GM12873 (cell line): ENCODE results near the gene SUCO.

Experiments used
- TF ChIP-seq, protein P1 (sequence below): IDR thresholded peaks from 2 replicates; pipeline ENCODE4 v1.5.1; 2012; ENCODE audit warnings: low read depth, mild to moderate bottlenecking, moderate library complexity, low read length, control low read depth; ENCODE audit not compliant: insufficient read depth; ENCODE audit errors: missing control alignments

Gene SUCO

DNA sequence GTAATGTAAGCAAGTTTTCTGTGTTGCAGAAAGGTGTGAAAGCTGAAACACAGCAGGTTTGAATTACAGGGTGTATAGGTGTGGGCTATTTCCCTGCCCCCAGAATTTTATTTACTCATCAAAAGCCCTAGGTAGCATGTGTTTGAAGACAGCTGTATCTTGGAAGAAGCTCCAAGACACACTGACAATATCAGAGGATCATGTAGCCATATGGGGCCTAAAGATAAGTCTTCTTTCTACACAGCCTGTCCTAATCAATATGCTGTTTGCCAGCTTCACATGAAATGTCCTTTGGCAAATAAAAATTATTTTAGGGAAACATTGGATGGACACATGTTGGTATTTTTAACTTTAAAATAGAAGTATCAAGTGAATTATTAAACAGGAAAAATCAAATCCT is 17.5 kb upstream of the SUCO start:
- TF ChIP-seq, protein P1, sequence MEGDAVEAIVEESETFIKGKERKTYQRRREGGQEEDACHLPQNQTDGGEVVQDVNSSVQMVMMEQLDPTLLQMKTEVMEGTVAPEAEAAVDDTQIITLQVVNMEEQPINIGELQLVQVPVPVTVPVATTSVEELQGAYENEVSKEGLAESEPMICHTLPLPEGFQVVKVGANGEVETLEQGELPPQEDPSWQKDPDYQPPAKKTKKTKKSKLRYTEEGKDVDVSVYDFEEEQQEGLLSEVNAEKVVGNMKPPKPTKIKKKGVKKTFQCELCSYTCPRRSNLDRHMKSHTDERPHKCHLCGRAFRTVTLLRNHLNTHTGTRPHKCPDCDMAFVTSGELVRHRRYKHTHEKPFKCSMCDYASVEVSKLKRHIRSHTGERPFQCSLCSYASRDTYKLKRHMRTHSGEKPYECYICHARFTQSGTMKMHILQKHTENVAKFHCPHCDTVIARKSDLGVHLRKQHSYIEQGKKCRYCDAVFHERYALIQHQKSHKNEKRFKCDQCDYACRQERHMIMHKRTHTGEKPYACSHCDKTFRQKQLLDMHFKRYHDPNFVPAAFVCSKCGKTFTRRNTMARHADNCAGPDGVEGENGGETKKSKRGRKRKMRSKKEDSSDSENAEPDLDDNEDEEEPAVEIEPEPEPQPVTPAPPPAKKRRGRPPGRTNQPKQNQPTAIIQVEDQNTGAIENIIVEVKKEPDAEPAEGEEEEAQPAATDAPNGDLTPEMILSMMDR = no peak

DNA sequence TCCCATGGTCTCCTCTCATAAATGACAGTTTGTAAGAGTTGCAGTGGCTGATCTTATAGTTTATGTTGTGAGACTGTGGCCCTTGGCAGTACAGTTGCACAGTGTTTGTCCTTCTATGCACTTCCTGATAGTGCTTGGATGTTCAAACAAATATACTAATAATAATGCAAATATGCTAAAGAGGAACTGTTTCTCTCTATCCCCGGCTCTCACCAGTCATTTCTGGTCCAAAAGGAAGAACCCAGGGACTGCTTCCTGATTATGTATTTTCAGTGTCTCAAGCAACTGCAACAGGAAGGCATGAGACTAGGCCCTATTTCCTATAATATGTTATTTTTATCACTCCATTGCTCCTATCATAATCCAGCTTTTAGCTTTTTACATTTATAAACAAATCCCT is 17.0 kb upstream of the SUCO start:
- TF ChIP-seq, protein P1 = no peak

DNA sequence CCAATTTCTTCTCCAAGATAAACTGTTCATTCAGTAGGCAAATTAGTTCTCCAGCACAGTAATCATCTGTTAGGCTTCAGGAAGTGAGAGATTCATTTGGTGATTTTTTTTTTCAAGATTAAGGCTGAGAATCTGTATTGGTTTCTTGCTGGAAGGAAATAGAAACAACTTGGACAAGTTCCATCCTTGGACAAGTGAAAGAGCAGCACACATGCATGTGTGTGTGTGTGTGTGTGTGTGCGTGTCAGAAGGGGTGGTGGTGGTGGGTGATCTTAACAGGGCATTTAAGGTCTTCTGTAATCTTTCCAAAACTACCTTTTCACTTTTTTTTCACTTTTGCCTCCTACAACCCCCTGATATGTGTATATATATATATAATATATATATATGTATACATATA is 15.9 kb upstream of the SUCO start:
- TF ChIP-seq, protein P1 = no peak

DNA sequence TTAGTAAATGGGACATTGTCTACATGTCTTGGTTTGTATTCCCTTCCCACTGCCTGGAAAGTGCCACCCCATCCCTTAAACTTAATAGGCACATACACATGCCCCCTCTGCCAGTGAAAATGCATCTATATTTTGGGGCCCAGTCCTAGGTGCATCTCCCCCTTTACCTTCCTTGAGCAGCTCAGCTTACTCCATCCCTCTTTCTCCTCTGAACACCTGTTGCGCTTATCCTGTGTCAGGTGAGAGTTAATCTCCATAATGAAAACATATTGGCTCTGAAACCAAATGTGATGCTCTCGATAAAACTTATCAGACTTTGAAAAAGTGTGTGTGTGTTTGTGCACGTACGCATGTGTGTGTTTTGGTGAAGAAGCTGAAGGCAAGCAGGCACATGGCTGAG is 15.4 kb upstream of the SUCO start:
- TF ChIP-seq, protein P1 = no peak

DNA sequence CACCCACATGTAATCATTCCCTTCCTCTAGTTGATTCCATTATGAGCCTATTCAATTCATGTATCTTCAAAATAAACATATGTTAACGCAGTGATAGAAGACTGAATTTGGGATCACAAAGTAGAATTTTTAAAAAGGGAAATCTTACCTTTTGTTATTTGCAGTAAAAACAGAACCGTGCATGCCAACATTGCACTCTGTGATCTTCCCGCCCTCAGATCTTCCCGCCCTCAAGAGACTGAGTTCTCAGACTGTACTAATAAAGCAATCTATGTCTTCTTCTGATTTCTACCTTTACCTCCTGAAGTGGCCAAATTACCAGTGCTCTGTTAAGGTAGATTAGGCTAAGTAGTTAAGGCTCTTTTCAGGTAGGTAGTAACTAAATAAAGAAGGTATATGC is 3.6 kb upstream of the SUCO start:
- TF ChIP-seq, protein P1 = no peak

DNA sequence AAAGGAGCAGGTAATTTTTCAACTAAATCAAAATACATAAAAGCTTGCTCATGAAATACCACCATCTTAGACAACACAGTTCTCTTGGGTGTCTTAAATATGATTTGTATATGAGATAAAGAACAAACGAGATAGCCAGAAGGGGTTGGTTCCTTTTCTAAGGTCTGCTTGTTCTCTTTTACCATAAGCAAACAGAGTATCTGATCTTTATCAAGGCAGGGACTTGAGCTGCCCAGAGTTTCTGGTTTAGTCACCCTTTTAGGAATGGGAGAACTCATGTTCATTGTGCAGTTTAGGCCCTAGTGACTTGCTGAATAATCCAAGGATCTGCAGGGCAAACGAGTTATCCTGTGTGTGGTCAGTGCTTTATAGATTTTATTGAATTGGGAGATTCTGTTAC is 3.0 kb upstream of the SUCO start:
- TF ChIP-seq, protein P1 = no peak

DNA sequence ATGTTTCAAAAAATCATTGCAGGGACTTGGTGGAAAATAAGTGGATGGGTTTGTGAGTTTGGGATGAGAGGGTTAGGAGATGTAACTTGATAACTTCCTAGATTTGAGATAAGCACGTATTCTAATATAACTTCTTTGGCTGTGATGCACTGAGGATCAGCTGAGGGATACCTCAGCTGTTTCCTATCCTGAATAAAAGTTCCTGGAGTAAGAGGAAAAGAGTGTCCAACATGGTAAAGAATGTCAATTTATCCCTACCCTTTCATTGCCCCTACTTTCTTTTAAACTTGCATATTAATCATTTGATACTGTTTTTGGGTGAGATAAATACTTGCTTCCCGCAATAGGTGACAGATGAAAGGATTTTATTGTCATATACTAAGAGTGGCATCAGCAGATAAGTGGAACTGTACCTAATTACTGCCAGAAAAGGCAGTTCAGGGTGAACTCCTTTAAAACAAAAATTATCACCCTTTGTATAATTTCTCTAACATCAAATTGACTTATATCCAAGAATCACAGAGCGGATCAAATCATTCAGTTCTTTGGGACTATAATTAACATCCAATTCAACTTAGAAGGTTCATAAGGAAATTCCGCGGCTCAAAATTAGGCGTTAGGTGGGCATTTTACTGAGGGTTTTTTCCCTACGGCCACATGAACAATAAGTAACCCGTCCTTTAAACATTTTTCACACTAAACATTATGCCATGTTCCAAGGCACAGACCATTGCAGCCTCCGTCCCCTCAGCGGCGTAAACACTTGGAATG is 1.4 kb upstream of the SUCO start:
- TF ChIP-seq, protein P1 = no peak
